ENCODE data around the gene LRRTM3. TPM values are rescaled to one million over a fixed set of nuclear protein-coding genes. Genes with fewer than 3 reads are reported as not detected.

LRRTM3 gene
- total RNA-seq, 6 donors from 2014 or later = not detected

DNA sequence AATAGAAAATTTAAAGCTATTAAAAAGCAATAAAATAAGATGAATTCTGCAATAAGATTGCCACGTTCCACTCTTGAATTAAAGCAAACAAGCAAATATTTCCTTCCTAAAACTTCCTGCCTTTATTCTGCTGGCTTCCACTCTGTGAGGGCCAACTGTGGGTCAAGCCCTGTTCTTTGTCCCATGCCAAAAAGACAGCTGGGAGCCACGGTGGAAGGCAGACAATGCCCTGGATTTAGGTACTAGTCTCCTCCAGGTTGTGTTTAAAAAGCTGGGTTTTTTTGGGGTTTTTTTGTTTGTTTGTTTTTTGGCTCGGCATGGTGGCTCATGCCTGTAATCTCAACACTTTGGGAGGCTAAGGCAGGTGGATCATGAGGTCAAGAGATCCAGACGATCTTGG lies 39.1 kb downstream of the LRRTM3 start:
- H3K36me3 ChIP-seq = no peaks in the 10 kb centered on the region
- H3K27ac ChIP-seq = no peak overlapping the region
- no peaks in the 10 kb centered on the region for H3K9me3 ChIP-seq
- ATAC-seq (ENCODE audit: low FRiP score in 2 of 2) (no peak), DNase-seq (no peak)
- H3K4me1 ChIP-seq = no peaks in the 10 kb centered on the region
- H3K4me3 ChIP-seq = no peak overlapping the region
- TF ChIP-seq POLR2A (IDR thresholded peaks at IDR 0.05) (no peak), CTCF (IDR thresholded peaks at IDR 0.05) (no peak), POLR2AphosphoS5 (IDR thresholded peaks at IDR 0.05) (no peak), EP300 (IDR thresholded peaks at IDR 0.05) (no peak)
- WGBS, 2 donors = 47 to 51% methylated on average over 4 of the region's 4 CpGs
- no peaks in the 10 kb centered on the region for H3K27me3 ChIP-seq

DNA sequence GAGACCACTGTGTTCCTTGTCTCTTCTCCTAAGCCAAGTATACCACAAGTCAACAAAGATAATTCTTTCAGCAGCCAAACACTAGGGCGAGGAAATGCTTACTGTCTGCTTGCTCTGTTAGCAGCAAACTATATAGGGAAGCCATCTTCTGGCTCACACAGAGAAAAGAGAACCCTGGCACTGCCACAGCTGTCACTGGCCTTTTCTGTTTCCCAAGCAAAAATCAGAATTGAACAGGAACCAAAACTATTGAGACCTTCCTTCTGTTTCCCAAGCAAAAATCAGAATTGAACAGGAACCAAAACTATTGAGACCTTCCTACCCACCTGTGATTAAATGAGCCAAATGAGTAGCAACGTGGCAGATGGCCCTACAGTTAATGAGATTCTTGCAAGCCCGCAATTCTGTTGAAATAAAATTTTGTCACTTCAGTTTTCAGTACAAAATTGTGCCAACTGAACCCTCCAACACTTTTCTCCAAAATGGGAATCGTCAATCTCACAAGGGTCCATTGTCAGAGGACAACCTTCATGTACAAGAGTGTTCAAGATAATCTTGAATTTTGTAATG lies 54.5 kb downstream of the LRRTM3 start:
- Histone ChIP-seq H3K9me3 (no peaks in the 10 kb centered on the region), H3K4me3 (no peak overlapping the region), H3K36me3 (no peaks in the 10 kb centered on the region), H3K27me3 (no peaks in the 10 kb centered on the region), H3K4me1 (no peaks in the 10 kb centered on the region), H3K27ac (no peak overlapping the region)
- ATAC-seq (ENCODE audit: low FRiP score in 2 of 2) (no peak), DNase-seq (no peak)
- TF ChIP-seq EP300 (IDR thresholded peaks at IDR 0.05) = no peak
- TF ChIP-seq POLR2A (IDR thresholded peaks at IDR 0.05) = no peak
- TF ChIP-seq CTCF (IDR thresholded peaks at IDR 0.05) = no peak
- no peak for TF ChIP-seq POLR2AphosphoS5 (IDR thresholded peaks at IDR 0.05)
- WGBS, 2 donors = 74 to 88% methylated on average over 4 of the region's 4 CpGs

DNA sequence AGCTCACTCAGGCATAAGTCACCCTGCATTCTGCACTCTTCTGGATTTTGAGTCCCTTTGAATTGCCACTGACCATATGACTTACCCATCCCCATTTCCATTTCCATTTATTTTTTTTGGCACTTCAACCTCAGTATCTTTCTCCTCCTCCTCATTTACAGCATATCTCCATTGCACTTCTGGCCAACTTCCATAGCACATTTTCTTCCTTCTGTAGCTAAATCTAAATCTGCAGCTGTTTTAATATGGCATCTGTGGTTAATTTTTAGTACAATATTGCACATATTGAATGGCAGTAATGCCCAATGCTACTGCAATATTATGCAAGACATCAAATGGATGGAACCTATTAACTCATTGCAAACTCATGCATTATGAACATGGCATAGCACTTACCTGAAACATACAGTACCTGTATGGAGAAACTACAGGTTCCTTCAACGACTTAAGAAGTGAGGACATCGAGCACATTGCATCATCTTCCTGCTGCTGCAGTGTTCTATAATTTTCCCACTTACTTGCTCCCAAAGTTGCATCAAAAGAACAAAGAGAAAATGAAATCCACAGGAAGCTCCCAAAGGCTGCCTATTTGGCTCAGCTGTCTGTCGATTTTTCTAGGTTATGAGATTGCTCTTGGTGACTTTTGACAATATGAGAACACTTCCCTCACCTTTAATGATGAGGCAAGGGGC lies 55.7 kb downstream of the LRRTM3 start:
- no peaks in the 10 kb centered on the region for H3K4me1 ChIP-seq
- DNase-seq (no peak), ATAC-seq (ENCODE audit: low FRiP score in 2 of 2) (no peak)
- 74 to 76% methylated on average over 3 of the region's 3 CpGs for WGBS, 2 donors
- H3K27me3 ChIP-seq = no peaks in the 10 kb centered on the region
- H3K27ac ChIP-seq = no peak overlapping the region
- no peak overlapping the region for H3K4me3 ChIP-seq
- no peaks in the 10 kb centered on the region for H3K9me3 ChIP-seq
- no peak for TF ChIP-seq POLR2A (IDR thresholded peaks at IDR 0.05)
- no peak for TF ChIP-seq EP300 (IDR thresholded peaks at IDR 0.05)
- no peak for TF ChIP-seq POLR2AphosphoS5 (IDR thresholded peaks at IDR 0.05)
- no peak for TF ChIP-seq CTCF (IDR thresholded peaks at IDR 0.05)
- no peaks in the 10 kb centered on the region for H3K36me3 ChIP-seq

- Histone ChIP-seq H3K4me3 (no peak overlapping the region), H3K4me1 (no peaks in the 10 kb centered on the region), H3K9me3 (no peaks in the 10 kb centered on the region), H3K27me3 (no peaks in the 10 kb centered on the region), H3K27ac (no peak overlapping the region), H3K36me3 (no peaks in the 10 kb centered on the region)
- no peak for ATAC-seq (ENCODE audit: low FRiP score in 2 of 2)
- DNase-seq = no peak
- TF ChIP-seq POLR2AphosphoS5 (IDR thresholded peaks at IDR 0.05) (no peak), CTCF (IDR thresholded peaks at IDR 0.05) (no peak), EP300 (IDR thresholded peaks at IDR 0.05) (no peak), POLR2A (IDR thresholded peaks at IDR 0.05) (no peak)
- WGBS, 2 donors = 71 to 100% methylated on average over 1 of the region's 1 CpG
Observed at GRCh38 chr10:66982053-66982420, 56.2 kb downstream of the LRRTM3 start.
